ENCODE data around the gene BMP3.

The BMP3 gene

GRCh38 chr4:81052119-81053068, 21.9 kb downstream of the BMP3 start:
- H3K79me2 ChIP-seq (ENCODE audit: control insufficient read depth, insufficient read depth, low read length) = no peaks in the 10 kb centered on the region
- H4K8ac ChIP-seq (ENCODE audit: low read depth, low read length) = no peak overlapping the region
- H4K5ac ChIP-seq (ENCODE audit: low read length) = no peak overlapping the region
- no peaks in the 10 kb centered on the region for H3K79me1 ChIP-seq (ENCODE audit: low read length)
- H2BK5ac ChIP-seq (ENCODE audit: low read length) = no peak overlapping the region
- H3K4ac ChIP-seq (ENCODE audit: low read depth, low read length) = no peak overlapping the region
- no peak overlapping the region for H2AK5ac ChIP-seq (ENCODE audit: low read length)
- H3K23ac ChIP-seq (ENCODE audit: low read length) = no peak overlapping the region
- no peaks in the 10 kb centered on the region for H3K36me3 ChIP-seq (ENCODE audit: control insufficient read depth, insufficient read depth, low read length)
- no CpG with 5 or more reads among the region's 7 CpGs for WGBS (ENCODE audit: extremely low coverage, insufficient coverage, low lambda C conversion rate)
- no peak overlapping the region for H3K4me3 ChIP-seq (ENCODE audit: low read length)
- H3K9ac ChIP-seq (ENCODE audit: low read length) = no peak overlapping the region
- no peak overlapping the region for H2BK15ac ChIP-seq (replicated peaks; ENCODE audit: low read depth)
- H3K27me3 ChIP-seq (ENCODE audit: insufficient read depth, low read length, poor library complexity) = no peaks in the 10 kb centered on the region
- no peak overlapping the region for H2BK120ac ChIP-seq (ENCODE audit: low read depth, low read length)
- H3K27ac ChIP-seq (ENCODE audit: low read depth, low read length) = no peak overlapping the region
- H3K18ac ChIP-seq (ENCODE audit: low read length) = no peak overlapping the region
- no peaks in the 10 kb centered on the region for H3K4me1 ChIP-seq (ENCODE audit: control insufficient read depth, low read depth, low read length)
- no peak overlapping the region for H3K56ac ChIP-seq (ENCODE audit: low read length)
- no peak overlapping the region for H3K4me2 ChIP-seq (ENCODE audit: low read length)
- DNase-seq = peak; percentile 84

GRCh38 chr4:81058621-81059020, 28.1 kb downstream of the BMP3 start:
- Histone ChIP-seq H3K18ac (ENCODE audit: low read length) (no peak overlapping the region), H2BK5ac (ENCODE audit: low read length) (no peak overlapping the region), H3K4me2 (ENCODE audit: low read length) (no peak overlapping the region), H4K5ac (ENCODE audit: low read length) (no peak overlapping the region), H3K9ac (ENCODE audit: low read length) (no peak overlapping the region), H3K79me2 (ENCODE audit: control insufficient read depth, insufficient read depth, low read length) (no peaks in the 10 kb centered on the region), H2BK120ac (ENCODE audit: low read depth, low read length) (no peak overlapping the region), H2BK15ac (replicated peaks; ENCODE audit: low read depth) (no peak overlapping the region), H3K36me3 (ENCODE audit: control insufficient read depth, insufficient read depth, low read length) (no peaks in the 10 kb centered on the region), H3K4me3 (ENCODE audit: low read length) (no peak overlapping the region), H4K8ac (ENCODE audit: low read depth, low read length) (no peak overlapping the region), H2AK5ac (ENCODE audit: low read length) (no peak overlapping the region), H3K23ac (ENCODE audit: low read length) (no peak overlapping the region), H3K79me1 (ENCODE audit: low read length) (no peaks in the 10 kb centered on the region), H3K4ac (ENCODE audit: low read depth, low read length) (no peak overlapping the region), H3K27ac (ENCODE audit: low read depth, low read length) (no peak overlapping the region), H3K56ac (ENCODE audit: low read length) (no peak overlapping the region), H3K4me1 (ENCODE audit: control insufficient read depth, low read depth, low read length) (no peaks in the 10 kb centered on the region), H3K27me3 (ENCODE audit: insufficient read depth, low read length, poor library complexity) (no peaks in the 10 kb centered on the region)
- WGBS (ENCODE audit: extremely low coverage, insufficient coverage, low lambda C conversion rate) = no CpG with 5 or more reads among the region's 1 CpG
- DNase-seq = no peak

GRCh38 chr4:81060587-81061343, 30.3 kb downstream of the BMP3 start:
- no peak for DNase-seq
- no peak overlapping the region for H3K23ac ChIP-seq (ENCODE audit: low read length)
- no peaks in the 10 kb centered on the region for H3K79me1 ChIP-seq (ENCODE audit: low read length)
- H2BK15ac ChIP-seq (replicated peaks; ENCODE audit: low read depth) = no peak overlapping the region
- H3K79me2 ChIP-seq (ENCODE audit: control insufficient read depth, insufficient read depth, low read length) = no peaks in the 10 kb centered on the region
- no peak overlapping the region for H2BK120ac ChIP-seq (ENCODE audit: low read depth, low read length)
- H3K4me3 ChIP-seq (ENCODE audit: low read length) = no peak overlapping the region
- no peaks in the 10 kb centered on the region for H3K36me3 ChIP-seq (ENCODE audit: control insufficient read depth, insufficient read depth, low read length)
- no peak overlapping the region for H2BK5ac ChIP-seq (ENCODE audit: low read length)
- no peak overlapping the region for H3K27ac ChIP-seq (ENCODE audit: low read depth, low read length)
- no peak overlapping the region for H2AK5ac ChIP-seq (ENCODE audit: low read length)
- no peak overlapping the region for H3K9ac ChIP-seq (ENCODE audit: low read length)
- no peak overlapping the region for H3K56ac ChIP-seq (ENCODE audit: low read length)
- no peak overlapping the region for H3K4me2 ChIP-seq (ENCODE audit: low read length)
- H4K5ac ChIP-seq (ENCODE audit: low read length) = no peak overlapping the region
- no peak overlapping the region for H4K8ac ChIP-seq (ENCODE audit: low read depth, low read length)
- H3K4ac ChIP-seq (ENCODE audit: low read depth, low read length) = no peak overlapping the region
- WGBS (ENCODE audit: extremely low coverage, insufficient coverage, low lambda C conversion rate) = no CpG with 5 or more reads among the region's 6 CpGs
- H3K4me1 ChIP-seq (ENCODE audit: control insufficient read depth, low read depth, low read length) = no peaks in the 10 kb centered on the region
- no peak overlapping the region for H3K18ac ChIP-seq (ENCODE audit: low read length)
- H3K27me3 ChIP-seq (ENCODE audit: insufficient read depth, low read length, poor library complexity) = no peaks in the 10 kb centered on the region

GRCh38 chr4:81061344-81061730, 30.8 kb downstream of the BMP3 start:
- Histone ChIP-seq H3K18ac (ENCODE audit: low read length) (no peak overlapping the region), H3K9ac (ENCODE audit: low read length) (no peak overlapping the region), H3K56ac (ENCODE audit: low read length) (no peak overlapping the region), H3K4ac (ENCODE audit: low read depth, low read length) (no peak overlapping the region), H3K4me1 (ENCODE audit: control insufficient read depth, low read depth, low read length) (no peaks in the 10 kb centered on the region), H3K27ac (ENCODE audit: low read depth, low read length) (no peak overlapping the region), H3K4me3 (ENCODE audit: low read length) (no peak overlapping the region), H4K5ac (ENCODE audit: low read length) (no peak overlapping the region), H3K4me2 (ENCODE audit: low read length) (no peak overlapping the region), H3K23ac (ENCODE audit: low read length) (no peak overlapping the region), H3K27me3 (ENCODE audit: insufficient read depth, low read length, poor library complexity) (no peaks in the 10 kb centered on the region), H2BK15ac (replicated peaks; ENCODE audit: low read depth) (no peak overlapping the region), H3K79me2 (ENCODE audit: control insufficient read depth, insufficient read depth, low read length) (no peaks in the 10 kb centered on the region), H4K8ac (ENCODE audit: low read depth, low read length) (no peak overlapping the region), H3K36me3 (ENCODE audit: control insufficient read depth, insufficient read depth, low read length) (no peaks in the 10 kb centered on the region), H2AK5ac (ENCODE audit: low read length) (no peak overlapping the region), H2BK5ac (ENCODE audit: low read length) (no peak overlapping the region), H3K79me1 (ENCODE audit: low read length) (no peaks in the 10 kb centered on the region), H2BK120ac (ENCODE audit: low read depth, low read length) (no peak overlapping the region)
- DNase-seq = no peak

GRCh38 chr4:81062001-81062400, 31.5 kb downstream of the BMP3 start:
- Histone ChIP-seq H3K18ac (ENCODE audit: low read length) (no peak overlapping the region), H3K4me2 (ENCODE audit: low read length) (no peak overlapping the region), H3K79me1 (ENCODE audit: low read length) (no peaks in the 10 kb centered on the region), H3K56ac (ENCODE audit: low read length) (no peak overlapping the region), H3K79me2 (ENCODE audit: control insufficient read depth, insufficient read depth, low read length) (no peaks in the 10 kb centered on the region), H3K23ac (ENCODE audit: low read length) (no peak overlapping the region), H2BK5ac (ENCODE audit: low read length) (no peak overlapping the region), H3K27ac (ENCODE audit: low read depth, low read length) (no peak overlapping the region), H2BK120ac (ENCODE audit: low read depth, low read length) (no peak overlapping the region), H3K4me1 (ENCODE audit: control insufficient read depth, low read depth, low read length) (no peaks in the 10 kb centered on the region), H3K27me3 (ENCODE audit: insufficient read depth, low read length, poor library complexity) (no peaks in the 10 kb centered on the region), H2AK5ac (ENCODE audit: low read length) (no peak overlapping the region), H3K36me3 (ENCODE audit: control insufficient read depth, insufficient read depth, low read length) (no peaks in the 10 kb centered on the region), H3K4ac (ENCODE audit: low read depth, low read length) (no peak overlapping the region), H4K8ac (ENCODE audit: low read depth, low read length) (no peak overlapping the region), H3K4me3 (ENCODE audit: low read length) (no peak overlapping the region), H3K9ac (ENCODE audit: low read length) (no peak overlapping the region), H2BK15ac (replicated peaks; ENCODE audit: low read depth) (no peak overlapping the region), H4K5ac (ENCODE audit: low read length) (no peak overlapping the region)
- DNase-seq = no peak
- no CpG with 5 or more reads among the region's 1 CpG for WGBS (ENCODE audit: extremely low coverage, insufficient coverage, low lambda C conversion rate)
